Measurements from ENCODE around the gene NHSL2. TPM values are rescaled to one million over a fixed set of nuclear protein-coding genes. Genes with fewer than 3 reads are reported as not detected.

NHSL2 gene
- total RNA-seq, 2 donors from 2014 or later = 0.26 to 0.69 TPM

GRCh38 chrX:72124540-72125201 is 214.0 kb downstream of the NHSL2 start:
- ATAC-seq (replicated peaks in 1 of 2) = no peak
- H3K4me1 Mint-ChIP-seq (ENCODE audit: low read depth) = peaks cover 19% of the 10 kb centered on the region

GRCh38 chrX:72125331-72126047 is 214.8 kb downstream of the NHSL2 start:
- ATAC-seq (replicated peaks in 1 of 2) = no peak
- no peak overlapping the region for H3K4me3 Mint-ChIP-seq
- no peak overlapping the region for H3K27ac Mint-ChIP-seq
- H3K36me3 Mint-ChIP-seq (ENCODE audit: insufficient read depth in 2 of 2) = no peaks in the 10 kb centered on the region
- H3K4me1 Mint-ChIP-seq (ENCODE audit: low read depth) = peaks cover 19% of the 10 kb centered on the region
- H3K27me3 Mint-ChIP-seq (ENCODE audit: low read depth) = peaks cover 80% of the 10 kb centered on the region
- no peak for DNase-seq
- no peaks in the 10 kb centered on the region for H3K9me3 Mint-ChIP-seq

More at GRCh38 chrX:72124540-72125201, 214.0 kb downstream of the NHSL2 start:
- DNase-seq = no peak
- no peak overlapping the region for H3K27ac Mint-ChIP-seq
- H3K9me3 Mint-ChIP-seq = no peaks in the 10 kb centered on the region
- no peak overlapping the region for H3K4me3 Mint-ChIP-seq
- no peaks in the 10 kb centered on the region for H3K36me3 Mint-ChIP-seq (ENCODE audit: insufficient read depth in 2 of 2)
- H3K27me3 Mint-ChIP-seq (ENCODE audit: low read depth) = peaks cover 76% of the 10 kb centered on the region

GRCh38 chrX:72126048-72126415 is 215.4 kb downstream of the NHSL2 start:
- H3K36me3 Mint-ChIP-seq (ENCODE audit: insufficient read depth in 2 of 2) = no peaks in the 10 kb centered on the region
- peaks cover 84% of the 10 kb centered on the region for H3K27me3 Mint-ChIP-seq (ENCODE audit: low read depth)
- no peak overlapping the region for H3K4me3 Mint-ChIP-seq
- H3K27ac Mint-ChIP-seq = no peak overlapping the region
- ATAC-seq (replicated peaks in 1 of 2) = peak in 1 of 2 donors; percentile 3
- H3K9me3 Mint-ChIP-seq = no peaks in the 10 kb centered on the region
- DNase-seq = no peak
- peaks cover 19% of the 10 kb centered on the region for H3K4me1 Mint-ChIP-seq (ENCODE audit: low read depth)

- Mint-ChIP-seq H3K9me3 (no peaks in the 10 kb centered on the region), H3K36me3 (ENCODE audit: insufficient read depth in 2 of 2) (no peaks in the 10 kb centered on the region), H3K27ac (no peak overlapping the region), H3K4me1 (ENCODE audit: low read depth) (peaks cover 13% of the 10 kb centered on the region), H3K4me3 (no peak overlapping the region), H3K27me3 (ENCODE audit: low read depth) (peaks cover 84% of the 10 kb centered on the region)
- peak; percentile 83 to 85 for DNase-seq
- peak; percentile 85 to 87 for ATAC-seq (replicated peaks in 1 of 2)
These were observed 216.0 kb downstream of the NHSL2 start for GRCh38 chrX:72126539-72127140.

GRCh38 chrX:72127332-72127731 is 216.7 kb downstream of the NHSL2 start:
- H3K27me3 Mint-ChIP-seq (ENCODE audit: low read depth) = peaks cover 89% of the 10 kb centered on the region
- H3K36me3 Mint-ChIP-seq (ENCODE audit: insufficient read depth in 2 of 2) = no peaks in the 10 kb centered on the region
- no peaks in the 10 kb centered on the region for H3K9me3 Mint-ChIP-seq
- ATAC-seq (replicated peaks in 1 of 2) (no peak), DNase-seq (no peak)
- no peak overlapping the region for H3K27ac Mint-ChIP-seq
- no peak overlapping the region for H3K4me3 Mint-ChIP-seq
- H3K4me1 Mint-ChIP-seq (ENCODE audit: low read depth) = peaks cover 11% of the 10 kb centered on the region

- Mint-ChIP-seq H3K4me3 (no peak overlapping the region), H3K36me3 (ENCODE audit: insufficient read depth in 2 of 2) (no peaks in the 10 kb centered on the region), H3K4me1 (ENCODE audit: low read depth) (peaks cover 5% of the 10 kb centered on the region), H3K27me3 (ENCODE audit: low read depth) (peaks cover 90% of the 10 kb centered on the region), H3K9me3 (no peaks in the 10 kb centered on the region), H3K27ac (no peak overlapping the region)
- DNase-seq (no peak), ATAC-seq (replicated peaks in 1 of 2) (no peak)
These were observed 217.7 kb downstream of the NHSL2 start for GRCh38 chrX:72128183-72128834.

- peak in 1 of 2 donors; percentile 26 for ATAC-seq (replicated peaks in 1 of 2)
- peak in 1 of 2 donors; percentile 18 for DNase-seq
- Mint-ChIP-seq H3K27me3 (ENCODE audit: low read depth) (peaks cover 88% of the 10 kb centered on the region), H3K4me3 (peak overlapping the region in 1 of 2 donors; percentile 58), H3K9me3 (no peaks in the 10 kb centered on the region), H3K4me1 (ENCODE audit: low read depth) (no peaks in the 10 kb centered on the region), H3K36me3 (ENCODE audit: insufficient read depth in 2 of 2) (no peaks in the 10 kb centered on the region), H3K27ac (no peak overlapping the region)
These were observed 218.2 kb downstream of the NHSL2 start for GRCh38 chrX:72128881-72129280.

GRCh38 chrX:72129661-72130060 is 219.0 kb downstream of the NHSL2 start:
- peaks cover 83% of the 10 kb centered on the region for H3K27me3 Mint-ChIP-seq (ENCODE audit: low read depth)
- H3K9me3 Mint-ChIP-seq = no peaks in the 10 kb centered on the region

GRCh38 chrX:72130156-72130761 is 219.6 kb downstream of the NHSL2 start:
- Mint-ChIP-seq H3K4me3 (peak overlapping the region in 1 of 2 donors; percentile 22), H3K9me3 (no peaks in the 10 kb centered on the region), H3K27me3 (ENCODE audit: low read depth) (peaks cover 83% of the 10 kb centered on the region), H3K27ac (no peak overlapping the region), H3K4me1 (ENCODE audit: low read depth) (no peaks in the 10 kb centered on the region), H3K36me3 (ENCODE audit: insufficient read depth in 2 of 2) (no peaks in the 10 kb centered on the region)
- ATAC-seq (replicated peaks in 1 of 2) = no peak
- no peak for DNase-seq

More at GRCh38 chrX:72129661-72130060, 219.0 kb downstream of the NHSL2 start:
- Mint-ChIP-seq H3K4me3 (no peak overlapping the region), H3K4me1 (ENCODE audit: low read depth) (no peaks in the 10 kb centered on the region), H3K36me3 (ENCODE audit: insufficient read depth in 2 of 2) (no peaks in the 10 kb centered on the region), H3K27ac (no peak overlapping the region)
- DNase-seq (no peak), ATAC-seq (replicated peaks in 1 of 2) (no peak)

- no peaks in the 10 kb centered on the region for H3K9me3 Mint-ChIP-seq
- H3K4me1 Mint-ChIP-seq (ENCODE audit: low read depth) = no peaks in the 10 kb centered on the region
- H3K36me3 Mint-ChIP-seq (ENCODE audit: insufficient read depth in 2 of 2) = no peaks in the 10 kb centered on the region
- ATAC-seq (replicated peaks in 1 of 2) (no peak), DNase-seq (no peak)
- no peak overlapping the region for H3K27ac Mint-ChIP-seq
- H3K4me3 Mint-ChIP-seq = peak overlapping the region; percentile 47 to 73
- H3K27me3 Mint-ChIP-seq (ENCODE audit: low read depth) = peaks cover 83% of the 10 kb centered on the region
These were observed 220.2 kb downstream of the NHSL2 start for GRCh38 chrX:72130762-72131250.

GRCh38 chrX:72131317-72132294 is 221.0 kb downstream of the NHSL2 start, which contains the start of gene RTL5:
Gene RTL5 (minus strand): TSS chrX:72131915.
- H3K27ac Mint-ChIP-seq = no peak within 1 kb of the TSS

GRCh38 chrX:72132456-72132855 is 221.8 kb downstream of the NHSL2 start:
- no peaks in the 10 kb centered on the region for H3K4me1 Mint-ChIP-seq (ENCODE audit: low read depth)
- no peaks in the 10 kb centered on the region for H3K36me3 Mint-ChIP-seq (ENCODE audit: insufficient read depth in 2 of 2)
- ATAC-seq (replicated peaks in 1 of 2) (no peak), DNase-seq (no peak)
- H3K27ac Mint-ChIP-seq = no peak overlapping the region
- H3K9me3 Mint-ChIP-seq = no peaks in the 10 kb centered on the region
- H3K4me3 Mint-ChIP-seq = peak overlapping the region; percentile 77 to 87
- peaks cover 79% of the 10 kb centered on the region for H3K27me3 Mint-ChIP-seq (ENCODE audit: low read depth)

More at GRCh38 chrX:72131317-72132294, 221.0 kb downstream of the NHSL2 start, which contains the start of gene RTL5:
- peak; percentile 66 to 79 for ATAC-seq (replicated peaks in 1 of 2)
- Mint-ChIP-seq H3K36me3 (ENCODE audit: insufficient read depth in 2 of 2) (no peaks in the 10 kb centered on the region), H3K4me3 (peak within 1 kb of the TSS; percentile 77 to 87), H3K27me3 (ENCODE audit: low read depth) (peaks cover 79% of the 10 kb centered on the region), H3K9me3 (no peaks in the 10 kb centered on the region), H3K4me1 (ENCODE audit: low read depth) (no peaks in the 10 kb centered on the region)
- DNase-seq = peak; percentile 35 to 38

Measured in activated T-cell treated with anti-CD3 and anti-CD28 coated beads, Interleukin-2, amount 50 U/mL, for 72 hours (primary cell).